ENCODE data around the gene ITGA8.
"Not testable (repeated sequence)": the region's sequence is repeated elsewhere in the genome, so short reads cannot be mapped to it uniquely, and the experiment has no call there.

ITGA8 gene

GRCh38 chr10:15609246-15609645 is 110.5 kb downstream of the ITGA8 start:
- peak; percentile 9 for DNase-seq (ENCODE audit: low spot score)

- DNase-seq (ENCODE audit: low spot score): no peak
Measured at GRCh38 chr10:15606377-15606776, 113.3 kb downstream of the ITGA8 start.

GRCh38 chr10:15605740-15606369 is 113.9 kb downstream of the ITGA8 start:
- DNase-seq (ENCODE audit: low spot score): peak; percentile 16

GRCh38 chr10:15603446-15604011 is 116.2 kb downstream of the ITGA8 start:
- DNase-seq (ENCODE audit: low spot score): no peak

GRCh38 chr10:15601819-15602218 is 117.9 kb downstream of the ITGA8 start:
- DNase-seq (ENCODE audit: low spot score): no peak

- DNase-seq (ENCODE audit: low spot score): no peak
Measured at GRCh38 chr10:15595260-15595659, 124.5 kb downstream of the ITGA8 start.

- DNase-seq (ENCODE audit: low spot score): no peak
Measured at GRCh38 chr10:15591937-15592336, 127.8 kb downstream of the ITGA8 start.

GRCh38 chr10:15591431-15591830 is 128.3 kb downstream of the ITGA8 start:
- no peak for DNase-seq (ENCODE audit: low spot score)

GRCh38 chr10:15588635-15589508 is 130.8 kb downstream of the ITGA8 start:
- DNase-seq (ENCODE audit: low spot score): no peak

- no peak for DNase-seq (ENCODE audit: low spot score)
Measured at GRCh38 chr10:15588151-15588550, 131.6 kb downstream of the ITGA8 start.

GRCh38 chr10:15587271-15587670 is 132.5 kb downstream of the ITGA8 start:
- no peak for DNase-seq (ENCODE audit: low spot score)

- DNase-seq (ENCODE audit: low spot score): peak; percentile 82
Measured at GRCh38 chr10:15585303-15585715, 134.4 kb downstream of the ITGA8 start.

GRCh38 chr10:15582972-15583371 is 136.8 kb downstream of the ITGA8 start:
- DNase-seq (ENCODE audit: low spot score): not testable (repeated sequence)

GRCh38 chr10:15579605-15580004 is 140.1 kb downstream of the ITGA8 start:
- peak; percentile 25 for DNase-seq (ENCODE audit: low spot score)

- no peak for DNase-seq (ENCODE audit: low spot score)
Measured at GRCh38 chr10:15572531-15573045, 147.1 kb downstream of the ITGA8 start.

- peak; percentile 16 for DNase-seq (ENCODE audit: low spot score)
Measured at GRCh38 chr10:15571575-15571974, 148.1 kb downstream of the ITGA8 start.

- no peak for DNase-seq (ENCODE audit: low spot score)
Measured at GRCh38 chr10:15570738-15571339, 148.9 kb downstream of the ITGA8 start.

- no peak for DNase-seq (ENCODE audit: low spot score)
Measured at GRCh38 chr10:15567952-15568351, 151.8 kb downstream of the ITGA8 start.

GRCh38 chr10:15563246-15563645 is 156.5 kb downstream of the ITGA8 start:
- no peak for DNase-seq (ENCODE audit: low spot score)

- DNase-seq (ENCODE audit: low spot score): no peak
Measured at GRCh38 chr10:15562578-15562977, 157.1 kb downstream of the ITGA8 start.

- no peak for DNase-seq (ENCODE audit: low spot score)
Measured at GRCh38 chr10:15562116-15562515, 157.6 kb downstream of the ITGA8 start.

- DNase-seq (ENCODE audit: low spot score): peak; percentile 29
Measured at GRCh38 chr10:15558136-15558535, 161.6 kb downstream of the ITGA8 start.

Data from GM03348 (cell line).